ENCODE measurements around the gene PIM1.
A peak's percentile ranks its signal among the peaks of the same experiment; 100 is the strongest.
"Not testable (repeated sequence)": the region's sequence is repeated elsewhere in the genome, so short reads cannot be mapped to it uniquely, and the experiment has no call there.

Gene PIM1

GRCh38 chr6:37171970-37172812 is 2.2 kb downstream of the PIM1 start:
- peak; percentile 74 to 86 (median 80) for DNase-seq

- DNase-seq, result no peak
These were observed 3.0 kb downstream of the PIM1 start for GRCh38 chr6:37172912-37173492.

GRCh38 chr6:37173493-37174195 is 3.7 kb downstream of the PIM1 start:
- peak in 1 of 4 experiments; percentile 24 for DNase-seq

DNA sequence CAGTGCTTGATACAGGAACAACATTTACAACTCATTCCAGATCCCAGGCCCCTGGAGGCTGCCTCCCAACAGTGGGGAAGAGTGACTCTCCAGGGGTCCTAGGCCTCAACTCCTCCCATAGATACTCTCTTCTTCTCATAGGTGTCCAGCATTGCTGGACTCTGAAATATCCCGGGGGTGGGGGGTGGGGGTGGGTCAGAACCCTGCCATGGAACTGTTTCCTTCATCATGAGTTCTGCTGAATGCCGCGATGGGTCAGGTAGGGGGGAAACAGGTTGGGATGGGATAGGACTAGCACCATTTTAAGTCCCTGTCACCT is 4.2 kb downstream of the PIM1 start:
- no peak for DNase-seq

DNA sequence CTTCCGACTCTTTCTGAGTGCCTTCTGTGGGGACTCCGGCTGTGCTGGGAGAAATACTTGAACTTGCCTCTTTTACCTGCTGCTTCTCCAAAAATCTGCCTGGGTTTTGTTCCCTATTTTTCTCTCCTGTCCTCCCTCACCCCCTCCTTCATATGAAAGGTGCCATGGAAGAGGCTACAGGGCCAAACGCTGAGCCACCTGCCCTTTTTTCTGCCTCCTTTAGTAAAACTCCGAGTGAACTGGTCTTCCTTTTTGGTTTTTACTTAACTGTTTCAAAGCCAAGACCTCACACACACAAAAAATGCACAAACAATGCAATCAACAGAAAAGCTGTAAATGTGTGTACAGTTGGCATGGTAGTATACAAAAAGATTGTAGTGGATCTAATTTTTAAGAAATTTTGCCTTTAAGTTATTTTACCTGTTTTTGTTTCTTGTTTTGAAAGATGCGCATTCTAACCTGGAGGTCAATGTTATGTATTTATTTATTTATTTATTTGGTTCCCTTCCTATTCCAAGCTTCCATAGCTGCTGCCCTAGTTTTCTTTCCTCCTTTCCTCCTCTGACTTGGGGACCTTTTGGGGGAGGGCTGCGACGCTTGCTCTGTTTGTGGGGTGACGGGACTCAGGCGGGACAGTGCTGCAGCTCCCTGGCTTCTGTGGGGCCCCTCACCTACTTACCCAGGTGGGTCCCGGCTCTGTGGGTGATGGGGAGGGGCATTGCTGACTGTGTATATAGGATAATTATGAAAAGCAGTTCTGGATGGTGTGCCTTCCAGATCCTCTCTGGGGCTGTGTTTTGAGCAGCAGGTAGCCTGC is 4.8 kb downstream of the PIM1 start:
- no peak for DNase-seq

DNA sequence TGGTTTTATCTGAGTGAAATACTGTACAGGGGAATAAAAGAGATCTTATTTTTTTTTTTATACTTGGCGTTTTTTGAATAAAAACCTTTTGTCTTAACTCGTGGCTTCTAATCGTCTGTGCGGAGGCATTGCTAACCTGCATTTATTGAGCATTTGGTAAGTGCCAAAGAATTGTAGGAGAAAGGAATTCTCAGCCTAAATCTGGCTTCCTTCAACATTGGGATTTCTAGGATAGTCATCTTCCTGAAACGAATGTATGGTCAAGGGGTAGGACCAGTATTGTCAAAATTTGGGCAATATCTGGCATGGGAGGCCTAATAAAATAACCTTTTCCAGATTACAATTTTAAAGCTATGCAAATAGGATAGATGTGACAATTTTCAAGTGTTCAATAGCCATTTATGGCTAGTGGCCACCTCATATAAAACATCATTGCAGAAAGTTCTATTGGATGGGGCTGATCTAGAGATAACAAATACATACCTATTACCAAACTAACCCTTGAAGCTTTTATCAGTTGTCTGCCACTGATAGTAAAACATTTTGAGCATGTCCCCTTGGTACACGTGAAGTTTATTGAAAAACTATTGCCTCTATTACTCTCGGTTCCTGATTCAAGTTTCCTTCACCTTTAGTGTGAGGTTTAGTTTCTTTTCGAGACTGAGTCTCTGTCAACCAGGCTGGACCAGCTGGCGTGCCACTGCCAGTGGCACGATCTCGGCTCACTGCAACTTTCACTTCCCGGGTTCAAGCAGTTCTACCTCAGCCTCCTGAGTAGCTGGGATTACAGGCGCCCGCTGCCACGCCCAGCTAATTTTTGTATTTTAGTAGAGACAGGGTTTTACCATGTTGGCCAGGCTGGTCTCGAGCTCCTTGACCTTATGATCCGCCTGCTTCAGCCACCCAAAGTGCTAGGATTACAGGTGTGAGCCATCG is 5.6 kb downstream of the PIM1 start:
- no peak for DNase-seq

GRCh38 chr6:37176268-37177076 is 6.5 kb downstream of the PIM1 start:
- DNase-seq, result no peak

DNA sequence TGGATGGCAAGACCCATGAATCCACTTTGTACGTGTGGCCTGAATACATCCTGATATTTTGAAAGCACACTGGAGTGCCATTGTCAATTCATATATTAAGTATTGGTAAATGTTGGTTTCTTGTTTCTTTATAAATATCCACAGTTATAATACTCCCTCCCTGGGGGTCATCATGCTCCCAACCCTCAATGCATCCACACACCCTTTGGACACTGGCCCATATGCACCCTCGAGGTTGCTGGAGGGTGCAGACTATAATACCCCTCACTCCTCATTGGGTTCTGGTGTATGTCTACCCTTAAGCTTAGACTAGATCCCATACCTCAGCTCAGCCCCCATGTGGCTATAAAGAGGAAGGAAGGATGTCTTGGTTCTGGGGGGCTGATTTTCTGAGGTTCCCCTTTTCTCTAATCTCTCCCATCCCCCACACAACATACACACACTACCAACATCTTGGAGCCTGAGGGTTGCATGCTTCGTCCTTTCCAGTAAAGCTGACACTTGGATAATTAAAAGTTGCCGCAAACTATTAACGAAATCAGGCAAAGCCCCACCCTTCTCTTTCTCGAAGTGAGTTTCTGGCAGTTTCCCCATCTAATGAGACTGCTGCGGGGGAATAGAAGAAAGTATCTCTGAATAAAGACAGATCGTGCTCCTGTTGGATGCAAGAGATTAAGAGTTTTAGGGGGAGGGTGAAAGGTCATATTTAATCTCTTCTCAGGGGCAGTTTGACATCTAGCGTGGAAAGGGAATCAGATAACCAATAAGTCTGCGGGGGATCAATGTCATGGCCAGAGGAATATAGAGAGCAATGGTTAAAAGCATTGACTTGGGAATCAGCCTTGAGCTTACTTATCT is 7.4 kb downstream of the PIM1 start:
- DNase-seq, result no peak

DNA sequence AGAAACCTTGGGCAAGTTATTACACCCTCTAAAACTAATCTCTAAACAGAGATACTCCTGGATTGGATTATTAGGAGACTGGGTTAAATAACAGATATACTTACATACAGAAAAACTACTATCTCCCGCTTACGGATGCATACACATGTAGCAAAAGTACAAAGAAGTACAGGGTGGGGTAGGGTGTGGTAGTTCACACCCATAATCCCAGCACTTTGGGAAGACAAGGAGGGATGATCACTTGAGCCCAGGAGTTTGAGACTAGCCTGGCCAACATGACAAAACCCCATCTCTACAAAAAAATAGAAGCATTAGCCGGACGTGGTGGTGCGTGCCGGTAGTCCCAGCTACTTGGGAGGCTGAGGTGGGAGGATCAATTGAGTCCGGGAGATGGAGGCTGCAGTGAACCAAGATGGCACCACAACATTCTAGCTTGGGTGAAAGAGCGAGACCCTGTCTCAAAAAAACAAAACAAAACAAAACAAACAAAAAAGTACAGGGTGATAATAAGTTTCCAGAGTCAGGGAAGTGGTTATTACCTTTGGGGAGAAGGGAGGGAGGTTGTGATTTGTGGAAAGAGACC is 8.1 kb downstream of the PIM1 start:
- DNase-seq, result no peak

- no peak for DNase-seq
These were observed 10.1 kb downstream of the PIM1 start for GRCh38 chr6:37180075-37180474.

DNA sequence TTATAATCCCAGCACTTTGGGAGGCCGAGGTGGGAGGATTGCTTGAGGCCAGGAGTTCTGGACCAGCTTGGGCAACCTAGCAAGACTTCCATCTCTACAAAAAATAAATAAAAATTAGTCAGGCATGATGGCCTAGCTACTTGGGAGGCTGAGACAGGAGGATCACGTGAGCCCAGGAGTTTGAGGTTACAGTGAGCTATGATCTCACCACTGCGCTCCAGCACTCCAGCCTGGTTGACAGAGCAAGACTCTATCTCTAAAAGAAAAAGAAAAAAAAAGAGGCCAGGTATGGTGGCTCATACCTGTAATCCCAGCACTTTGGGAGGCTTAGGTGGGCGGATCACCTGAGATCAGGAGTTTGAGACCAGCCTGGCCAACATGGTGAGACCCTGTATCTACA is 10.7 kb downstream of the PIM1 start:
- DNase-seq, result not testable (repeated sequence)

GRCh38 chr6:37182736-37183590 is 13.0 kb downstream of the PIM1 start:
- peak in 2 of 4 experiments; percentile 56 to 59 for DNase-seq

DNA sequence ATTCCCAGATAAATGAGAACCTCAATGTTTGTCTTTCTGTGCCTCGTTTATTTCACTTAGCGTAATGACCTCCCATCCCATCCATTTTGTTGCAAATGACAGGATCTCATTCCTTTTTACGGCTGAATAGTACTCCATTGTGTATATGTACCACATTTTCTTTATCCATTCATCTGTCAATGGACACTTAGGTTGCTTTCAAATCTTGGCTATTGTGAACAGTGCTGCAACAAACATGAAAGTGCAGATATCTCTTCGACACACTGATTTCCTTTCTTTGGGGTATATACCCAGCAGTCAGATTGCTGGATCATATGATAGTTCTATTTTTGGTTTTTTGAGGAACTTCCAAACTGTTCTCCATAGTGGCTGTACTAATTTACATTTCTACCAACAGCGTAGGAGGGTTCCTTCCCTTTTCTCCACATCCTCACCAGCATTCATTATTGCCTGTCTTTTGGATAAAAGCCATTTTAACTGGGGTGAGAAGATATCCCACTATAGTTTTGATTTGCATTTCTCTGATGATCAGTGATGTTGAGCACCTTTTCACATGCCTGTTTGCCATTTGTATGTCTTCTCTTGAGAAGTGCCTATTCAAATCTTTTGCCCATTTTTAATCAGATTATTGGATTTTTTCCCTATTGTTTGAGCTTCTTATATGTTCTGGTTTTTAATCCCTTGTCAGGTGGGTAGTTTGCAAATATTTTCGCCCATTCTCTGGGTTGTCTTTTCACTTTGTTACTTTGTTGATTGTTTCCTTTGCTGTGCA is 16.2 kb downstream of the PIM1 start:
- DNase-seq, result not testable (repeated sequence)

- DNase-seq, result no peak
These were observed 17.5 kb downstream of the PIM1 start for GRCh38 chr6:37187321-37188022.

DNA sequence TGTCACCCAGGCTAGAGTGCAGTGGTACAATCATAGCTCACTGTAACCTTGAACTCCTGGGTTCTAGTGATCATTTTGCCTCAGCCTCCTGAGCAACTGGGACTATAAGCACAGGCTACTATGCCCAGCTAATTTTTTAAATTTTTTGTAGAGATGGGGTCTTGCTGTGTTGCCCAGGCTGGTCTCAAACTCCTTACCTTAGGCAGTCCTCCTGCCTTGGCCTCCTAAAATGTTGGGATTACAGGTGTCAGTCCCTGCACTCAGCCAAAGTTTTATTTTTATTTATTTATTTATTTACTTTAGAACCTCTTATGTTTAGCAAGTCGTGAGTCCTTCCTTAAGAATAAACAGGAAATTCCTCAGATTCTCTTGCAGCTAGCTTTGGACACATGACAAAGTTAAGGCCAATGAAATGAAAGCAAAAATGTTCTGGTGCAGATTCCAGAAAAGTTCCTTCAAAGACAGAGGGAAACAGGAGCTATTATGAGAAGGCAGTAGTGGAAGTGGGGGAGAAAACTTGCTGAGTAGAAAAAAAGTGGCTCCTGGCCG is 19.1 kb downstream of the PIM1 start:
- DNase-seq, result no peak

GRCh38 chr6:37190159-37190535 is 20.2 kb downstream of the PIM1 start:
- DNase-seq, result no peak

DNA sequence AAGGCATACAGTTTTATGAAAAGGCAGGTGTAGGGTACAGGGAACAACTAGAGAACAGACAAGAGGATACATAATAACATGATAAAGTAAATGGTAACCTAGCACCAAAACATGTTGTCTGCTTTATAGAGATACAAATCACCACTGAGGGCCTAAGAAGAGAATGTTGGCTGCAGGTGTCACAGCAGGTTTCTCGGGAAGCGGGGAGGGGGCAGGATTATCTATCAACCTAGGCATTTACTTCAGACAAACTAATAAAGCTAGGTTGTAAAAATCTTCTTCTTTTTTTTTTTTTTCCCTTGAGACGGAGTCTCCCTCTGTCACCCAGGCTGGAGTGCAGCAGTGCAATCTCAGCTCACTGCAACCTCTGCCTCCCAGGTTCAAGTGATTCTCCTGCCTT is 22.7 kb downstream of the PIM1 start:
- no peak for DNase-seq
